IMR-90 (cell line): Measurements from ENCODE around the gene ZNF273. TPM values are rescaled to one million over a fixed set of nuclear protein-coding genes. Genes with fewer than 3 reads are reported as not detected.

Source experiments
- ATAC-seq: fragments of 200-7000 bp; cut with Tn5 transposase; 2 replicates; pipeline ENCODE4 v1.9.1; 2020; ENCODE audit warnings: low read depth, mild to moderate bottlenecking, moderate library complexity
- BruUV-seq: library from RNA; stranded (reverse); fragments of 400-500 nt; replicated peaks from 2 replicates; lab custom pipeline; 2021; lab: Mats Ljungman, UMichigan
- CTCF ChIA-PET: fragments of 300-600 bp; formaldehyde crosslinking; extraction: SDS; loops from one replicate; lab custom pipeline; 2021; ENCODE audit warnings: antibody characterized with exemption; lab: Yijun Ruan, JAX
- POLR2A ChIA-PET: fragments of 300-600 bp; sonication (Branson Sonifier 250); formaldehyde crosslinking; loops from one replicate; lab custom pipeline; 2022; ENCODE audit warnings: antibody characterized with exemption; ENCODE audit not compliant: unreplicated experiment; lab: Charles Lee
- DNase-seq: peaks from one replicate; pipeline ENCODE4 v3.0.0; 2013
- H2AFZ ChIP-seq: replicated peaks from 2 replicates; pipeline ENCODE3; 2013; ENCODE audit warnings: low read length, mild to moderate bottlenecking; ENCODE audit not compliant: poor library complexity
- H2AK5ac ChIP-seq: 2 replicates; pipeline ENCODE4 v1.6.1; 2013; ENCODE audit warnings: low read depth, low read length, inconsistent platforms
- H2AK9ac ChIP-seq: replicated peaks from 2 replicates; pipeline ENCODE3; 2013; ENCODE audit warnings: mild to moderate bottlenecking, low read depth, low read length, moderate library complexity; ENCODE audit not compliant: poor library complexity
- H2BK120ac ChIP-seq: 2 replicates; pipeline ENCODE4 v1.6.1; 2013; ENCODE audit warnings: low read depth, low read length, inconsistent platforms
- H2BK15ac ChIP-seq: 3 replicates; pipeline ENCODE4 v1.6.1; 2013; ENCODE audit warnings: low read depth, low read length, inconsistent platforms
- H2BK20ac ChIP-seq: 2 replicates; pipeline ENCODE4 v1.6.1; 2013; ENCODE audit warnings: low read depth, mild to moderate bottlenecking, inconsistent platforms, low read length, moderate library complexity
- H2BK5ac ChIP-seq: 2 replicates; pipeline ENCODE4 v1.6.1; 2013; ENCODE audit warnings: mild to moderate bottlenecking, low read depth, low read length, inconsistent platforms; ENCODE audit not compliant: poor library complexity, severe bottlenecking
- H3K14ac ChIP-seq: replicated peaks from 2 replicates; pipeline ENCODE4 v1.6.1; 2013; ENCODE audit warnings: low read depth, low read length, inconsistent platforms
- H3K18ac ChIP-seq: 2 replicates; pipeline ENCODE4 v1.6.1; 2013; ENCODE audit warnings: low read depth, low read length, control low read depth
- H3K23ac ChIP-seq: 2 replicates; pipeline ENCODE4 v1.6.1; 2013; ENCODE audit warnings: low read depth, low read length, inconsistent platforms
- H3K27ac ChIP-seq: 2 replicates; pipeline ENCODE4 v1.5.1; 2013; ENCODE audit warnings: mild to moderate bottlenecking, control low read depth, low read length; ENCODE audit not compliant: insufficient read depth
- H3K27me3 ChIP-seq: 2 replicates; pipeline ENCODE4 v1.6.1; 2013; ENCODE audit warnings: low read length; ENCODE audit not compliant: control insufficient read depth, insufficient read depth
- H3K36me3 ChIP-seq: 2 replicates; pipeline ENCODE4 v1.6.1; 2013; ENCODE audit warnings: low read length, mixed read lengths; ENCODE audit not compliant: control insufficient read depth, insufficient read depth
- H3K4ac ChIP-seq: 2 replicates; pipeline ENCODE4 v1.6.1; 2013; ENCODE audit warnings: low read depth, low read length, inconsistent platforms
- H3K4me1 ChIP-seq: 2 replicates; pipeline ENCODE4 v1.6.1; 2013; ENCODE audit warnings: low read length, mixed read lengths; ENCODE audit not compliant: control insufficient read depth, insufficient read depth
- H3K4me2 ChIP-seq: 2 replicates; pipeline ENCODE4 v1.6.1; 2013; ENCODE audit warnings: low read depth, mild to moderate bottlenecking, control low read depth, low read length, moderate library complexity
- H3K4me3 ChIP-seq: 2 replicates; pipeline ENCODE4 v1.5.1; 2013; ENCODE audit warnings: low read depth, mild to moderate bottlenecking, control low read depth, low read length, moderate library complexity; ENCODE audit not compliant: insufficient read depth
- H3K56ac ChIP-seq: 2 replicates; pipeline ENCODE4 v1.6.1; 2013; ENCODE audit warnings: low read length, inconsistent platforms; ENCODE audit not compliant: insufficient read depth; ENCODE audit errors: extremely low read depth
- H3K79me1 ChIP-seq, 2 experiments: 2 replicates each; pipeline ENCODE4 v1.6.1; 2013; ENCODE audit warnings: low read length in 2 of 2, inconsistent platforms in 1 of 2, low read depth in 1 of 2
- H3K9ac ChIP-seq: 2 replicates; pipeline ENCODE4 v1.6.1; 2013; ENCODE audit warnings: low read depth, low read length, control low read depth
- H3K9me1 ChIP-seq: 2 replicates; pipeline ENCODE4 v1.6.1; 2013; ENCODE audit warnings: low read length, inconsistent platforms; ENCODE audit not compliant: insufficient read depth
- H3K9me3 ChIP-seq: 2 replicates; pipeline ENCODE4 v1.6.1; 2013; ENCODE audit warnings: low read length; ENCODE audit not compliant: control insufficient read depth, insufficient read depth
- H4K20me1 ChIP-seq: 2 replicates; pipeline ENCODE4 v1.6.1; 2013; ENCODE audit warnings: low read length, inconsistent platforms; ENCODE audit not compliant: insufficient read depth
- H4K5ac ChIP-seq: 2 replicates; pipeline ENCODE4 v1.6.1; 2013; ENCODE audit warnings: mild to moderate bottlenecking, low read depth, low read length, control low read depth
- H4K8ac ChIP-seq, 2 experiments: 2 replicates each; pipeline ENCODE4 v1.6.1; 2013; ENCODE audit warnings: low read depth in 2 of 2, low read length in 2 of 2, control low read depth in 1 of 2, inconsistent platforms in 1 of 2
- H4K91ac ChIP-seq: 2 replicates; pipeline ENCODE4 v1.6.1; 2013; ENCODE audit warnings: low read depth, low read length, inconsistent platforms; ENCODE audit not compliant: insufficient read depth
- MAZ ChIP-seq: IDR thresholded peaks from 2 replicates; pipeline ENCODE4 v1.6.1; 2012; ENCODE audit warnings: low read depth, mild to moderate bottlenecking, low read length, improper control_type of control experiment, moderate library complexity, borderline replicate concordance
- MXI1 ChIP-seq: IDR thresholded peaks from 2 replicates; pipeline ENCODE4 v1.6.1; 2012; ENCODE audit warnings: low read depth, mild to moderate bottlenecking, low read length, moderate library complexity, borderline replicate concordance
- POLR2A ChIP-seq: IDR thresholded peaks from 2 replicates; pipeline ENCODE4 v1.6.1; 2012; ENCODE audit warnings: mild to moderate bottlenecking, low read depth, low read length
- RFX5 ChIP-seq: IDR thresholded peaks from 2 replicates; pipeline ENCODE4 v1.8.0; 2012; ENCODE audit warnings: low read depth, mild to moderate bottlenecking, low read length, moderate library complexity
- SMC3 ChIP-seq: fragments of 150-350 bp; IDR thresholded peaks from 2 replicates; pipeline ENCODE4 v1.6.1; 2016; ENCODE audit warnings: low read depth, mild to moderate bottlenecking, antibody characterized with exemption, low read length, moderate library complexity
- WGBS, 2 experiments: methylation state at CpG; one replicate each; pipeline versions ENCODE4 v1.1.5 to v1.1.7; 2013; ENCODE audit warnings: missing lambda C conversion rate in 2 of 2; ENCODE audit not compliant: insufficient read length in 1 of 2; ENCODE audit errors: extremely low coverage in 2 of 2; 5-methylcytosine and 5-hydroxymethylcytosine counted together
- dilution Hi-C: fragments of 300-500 bp; cut with HindIII; formaldehyde crosslinking; loops from one replicate; pipeline ENCODE4 v1.14.3; 2018; ENCODE audit warnings: low sequenced_read_pairs; ENCODE audit not compliant: unreplicated experiment
- in situ Hi-C: fragments of 300-500 bp; cut with MboI; formaldehyde crosslinking; loops from 3 replicates; pipeline ENCODE4 v1.14.3; 2019; ENCODE audit warnings: low sequenced_read_pairs, inconsistent platforms, mixed read lengths
- intact Hi-C: fragments of 100-400 bp; cut with micrococcal nuclease; formaldehyde crosslinking; loops from 2 replicates; pipeline ENCODE4 v1.10.0; 2022
- polyA plus RNA-seq, 3 experiments: library from polyadenylated mRNA; depleted of rRNA; stranded (reverse); fragments of >200 nt; gene quantifications; 2 replicates each; pipeline ENCODE4 v1.2.3, GENCODE V29; 2012; ENCODE audit warnings: low replicate concordance in 1 of 3
- total RNA-seq: library from RNA; depleted of rRNA; stranded (reverse); fragments of >200 nt; gene quantifications from 2 replicates; pipeline ENCODE4 v1.2.3, GENCODE V29; 2012
- TF ChIP-seq, protein P1 (sequence below): conservative IDR thresholded peaks from 2 replicates; pipeline ENCODE4 v1.5.1; 2012; ENCODE audit warnings: mild to moderate bottlenecking, low read depth, low read length, improper control_type of control experiment

ZNF273 gene
- total and polyA plus RNA-seq, 2 of the 4 experiments (the other 2 are of a cell fraction) = 1.5 to 2.7 TPM

- H3K9ac ChIP-seq = no peak overlapping the region
- H2BK120ac ChIP-seq = no peak overlapping the region
- ChIA-PET CTCF (no interaction called here), POLR2A (no interaction called here)
- in situ Hi-C loops = no loop called here
- H3K9me3 ChIP-seq = peaks cover 21% of the 10 kb centered on the region; the same call in 1 of the 2 replicates
- no peak overlapping the region for H4K8ac ChIP-seq
- peaks cover 53% of the 10 kb centered on the region for H3K27me3 ChIP-seq
- TF ChIP-seq SMC3 (no peak), MAZ (no peak), POLR2A (no peak), RFX5 (no peak), MXI1 (no peak)
- TF ChIP-seq, protein P1, sequence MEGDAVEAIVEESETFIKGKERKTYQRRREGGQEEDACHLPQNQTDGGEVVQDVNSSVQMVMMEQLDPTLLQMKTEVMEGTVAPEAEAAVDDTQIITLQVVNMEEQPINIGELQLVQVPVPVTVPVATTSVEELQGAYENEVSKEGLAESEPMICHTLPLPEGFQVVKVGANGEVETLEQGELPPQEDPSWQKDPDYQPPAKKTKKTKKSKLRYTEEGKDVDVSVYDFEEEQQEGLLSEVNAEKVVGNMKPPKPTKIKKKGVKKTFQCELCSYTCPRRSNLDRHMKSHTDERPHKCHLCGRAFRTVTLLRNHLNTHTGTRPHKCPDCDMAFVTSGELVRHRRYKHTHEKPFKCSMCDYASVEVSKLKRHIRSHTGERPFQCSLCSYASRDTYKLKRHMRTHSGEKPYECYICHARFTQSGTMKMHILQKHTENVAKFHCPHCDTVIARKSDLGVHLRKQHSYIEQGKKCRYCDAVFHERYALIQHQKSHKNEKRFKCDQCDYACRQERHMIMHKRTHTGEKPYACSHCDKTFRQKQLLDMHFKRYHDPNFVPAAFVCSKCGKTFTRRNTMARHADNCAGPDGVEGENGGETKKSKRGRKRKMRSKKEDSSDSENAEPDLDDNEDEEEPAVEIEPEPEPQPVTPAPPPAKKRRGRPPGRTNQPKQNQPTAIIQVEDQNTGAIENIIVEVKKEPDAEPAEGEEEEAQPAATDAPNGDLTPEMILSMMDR = no peak
- no peak overlapping the region for H3K18ac ChIP-seq
- H3K4me2 ChIP-seq = no peak overlapping the region
- H4K5ac ChIP-seq = no peak overlapping the region
- no peak overlapping the region for H3K4me3 ChIP-seq
- H2AK9ac ChIP-seq = no peak overlapping the region
- H2BK5ac ChIP-seq = no peak overlapping the region
- no peaks in the 10 kb centered on the region for H3K36me3 ChIP-seq
- no peaks in the 10 kb centered on the region for H4K20me1 ChIP-seq
- dilution Hi-C loops = no loop called here
- no peak overlapping the region for H3K23ac ChIP-seq
- H2BK20ac ChIP-seq = no peak overlapping the region
- no peak overlapping the region for H2AFZ ChIP-seq
- H3K4ac ChIP-seq = no peak overlapping the region
- no peak overlapping the region for H3K56ac ChIP-seq
- H3K14ac ChIP-seq = no peak overlapping the region
- H4K91ac ChIP-seq = no peak overlapping the region
- ATAC-seq (no peak), DNase-seq (no peak)
- H2BK15ac ChIP-seq = no peak overlapping the region
- no peaks in the 10 kb centered on the region for H3K9me1 ChIP-seq
- BruUV-seq = no TSS peak
- no peak overlapping the region for H3K27ac ChIP-seq
- 76% methylated on average over 3 of the region's 5 CpGs; no CpG with 5 or more reads in 1 of the 2 experiments for WGBS, 2 experiments
- H3K4me1 ChIP-seq = no peaks in the 10 kb centered on the region; the same call in 1 of the 2 replicates
- H3K79me1 ChIP-seq = no peaks in the 10 kb centered on the region
- intact Hi-C loops = no loop called here
- no peak overlapping the region for H2AK5ac ChIP-seq
Measured at GRCh38 chr7:64885520-64886240, 17.4 kb upstream of the ZNF273 start.
